HepG2 (cell line): ENCODE measurements around the gene TMEM79. TPM values are rescaled to one million over a fixed set of nuclear protein-coding genes. Genes with fewer than 3 reads are reported as not detected.

Source experiments
- BCL6 ChIP-seq: IDR thresholded peaks from 2 replicates; pipeline ENCODE4 v1.6.1; 2016; ENCODE audit warnings: missing genetic modification reagents, missing compliant biosample characterization
- EED ChIP-seq: sonication (generic); formaldehyde crosslinking; IDR thresholded peaks from 2 replicates; pipeline ENCODE4 v1.5.0; 2020; ENCODE audit warnings: mild to moderate bottlenecking, missing genetic modification reagents
- HNRNPL ChIP-seq: fragments of 200-400 bp; formaldehyde crosslinking; IDR thresholded peaks from 2 replicates; pipeline ENCODE4 v1.6.1; 2017; ENCODE audit warnings: mild to moderate bottlenecking, low read depth, low read length
- KLF9 ChIP-seq: IDR thresholded peaks from 2 replicates; pipeline ENCODE4 v1.6.1; 2016; ENCODE audit warnings: low read depth
- NFATC3 ChIP-seq: sonication (generic); formaldehyde crosslinking; IDR thresholded peaks from 2 replicates; pipeline ENCODE4 v1.5.1; 2020; ENCODE audit warnings: mild to moderate bottlenecking, missing genetic modification reagents
- NFIB ChIP-seq: sonication (generic); formaldehyde crosslinking; IDR thresholded peaks from 2 replicates; pipeline ENCODE4 v1.9.0; 2021; ENCODE audit warnings: missing genetic modification reagents, mild to moderate bottlenecking, borderline replicate concordance
- NR2F2 ChIP-seq: IDR thresholded peaks from 2 replicates; pipeline ENCODE4 v1.6.1; 2012; ENCODE audit warnings: low read depth, inconsistent platforms, borderline replicate concordance
- RFXAP ChIP-seq: sonication (generic); formaldehyde crosslinking; IDR thresholded peaks from 2 replicates; pipeline ENCODE4 v1.4.0; 2020; ENCODE audit warnings: missing genetic modification reagents, borderline replicate concordance
- SIX1 ChIP-seq: sonication (generic); formaldehyde crosslinking; IDR thresholded peaks from 2 replicates; pipeline ENCODE4 v1.4.0; 2020; ENCODE audit warnings: missing genetic modification reagents, borderline replicate concordance
- SNAI1 ChIP-seq: sonication (generic); formaldehyde crosslinking; IDR thresholded peaks from 2 replicates; pipeline ENCODE4 v1.5.0; 2020; ENCODE audit warnings: mild to moderate bottlenecking, missing genetic modification reagents, borderline replicate concordance
- SP2 ChIP-seq: sonication (generic); formaldehyde crosslinking; IDR thresholded peaks from 2 replicates; pipeline ENCODE4 v1.5.1; 2020; ENCODE audit warnings: mild to moderate bottlenecking, missing genetic modification reagents
- TCF12 ChIP-seq, 2 experiments: fragments of 450-650 bp in 1 of 2; sonication (generic) in 1 of 2; formaldehyde crosslinking in 1 of 2; IDR thresholded peaks; 2 replicates each; pipeline versions ENCODE4 v1.6.1 to v1.8.0; 2017 to 2022; ENCODE audit warnings: antibody characterized with exemption in 1 of 2, mild to moderate bottlenecking in 1 of 2, missing genetic modification reagents in 1 of 2, moderate library complexity in 1 of 2
- ZKSCAN5 ChIP-seq: sonication (generic); formaldehyde crosslinking; IDR thresholded peaks from 2 replicates; pipeline ENCODE4 v1.5.1; 2020; ENCODE audit warnings: mild to moderate bottlenecking, missing genetic modification reagents
- ZNF33B ChIP-seq: sonication (generic); formaldehyde crosslinking; IDR thresholded peaks from 2 replicates; pipeline ENCODE4 v1.5.1; 2020; ENCODE audit warnings: mild to moderate bottlenecking, missing genetic modification reagents
- ZNF44 ChIP-seq: sonication (generic); formaldehyde crosslinking; IDR thresholded peaks from 2 replicates; pipeline ENCODE4 v1.5.1; 2020; ENCODE audit warnings: mild to moderate bottlenecking, missing genetic modification reagents
- ZNF709 ChIP-seq: sonication (generic); formaldehyde crosslinking; IDR thresholded peaks from 2 replicates; pipeline ENCODE4 v1.5.0; 2020; ENCODE audit warnings: mild to moderate bottlenecking, missing genetic modification reagents
- ZNF850 ChIP-seq: sonication (generic); formaldehyde crosslinking; conservative IDR thresholded peaks from 2 replicates; pipeline ENCODE4 v1.9.0; 2021; ENCODE audit warnings: mild to moderate bottlenecking, missing genetic modification reagents
- polyA plus RNA-seq, 8 experiments: library from polyadenylated mRNA; depleted of rRNA in 3 of 8; stranded (reverse) in 7 of 8; unstranded in 1 of 8; fragments of >200 nt; fragmentation: Illumina TruSeq in 4 of 8; extraction: Trizol in 4 of 8; gene quantifications; 2 replicates each; pipeline versions ENCODE4 v1.2.1 to v1.2.3, GENCODE V29; 2011 to 2016; ENCODE audit warnings: low read depth in 4 of 8, missing spikeins in 1 of 8, mixed read lengths in 1 of 8; ENCODE audit not compliant: insufficient read depth in 1 of 8
- total RNA-seq, 5 experiments: library from RNA; depleted of rRNA; stranded (reverse); fragments of >200 nt; fragmentation: Illumina TruSeq; extraction: Trizol; gene quantifications; 2 replicates each; pipeline ENCODE4 v1.2.3, GENCODE V29; 2016; ENCODE audit warnings: low read depth in 1 of 5
- TF ChIP-seq, protein P1 (sequence below): sonication (generic); formaldehyde crosslinking; IDR thresholded peaks from 2 replicates; pipeline ENCODE4; 2020; ENCODE audit warnings: missing genetic modification reagents, mild to moderate bottlenecking, borderline replicate concordance
- TF ChIP-seq, protein P2 (sequence below): sonication (generic); formaldehyde crosslinking; IDR thresholded peaks from 2 replicates; pipeline ENCODE4 v1.4.0; 2020; ENCODE audit warnings: low read depth, mild to moderate bottlenecking, missing genetic modification reagents
- TF ChIP-seq, protein P3 (sequence below): sonication (generic); formaldehyde crosslinking; conservative IDR thresholded peaks from 2 replicates; pipeline ENCODE4 v1.8.1; 2023; ENCODE audit warnings: missing genetic modification reagents
- TF ChIP-seq, protein P4 (sequence below): sonication (generic); formaldehyde crosslinking; IDR thresholded peaks from 2 replicates; pipeline ENCODE4 v1.4.0; 2020; ENCODE audit warnings: missing genetic modification reagents, mild to moderate bottlenecking, borderline replicate concordance

The TMEM79 gene
- total and polyA plus RNA-seq, 2 of the 13 experiments (the other 11 are each of a cell fraction or from before 2014, with no cell fraction given): 1.2 to 1.9 TPM

DNA sequence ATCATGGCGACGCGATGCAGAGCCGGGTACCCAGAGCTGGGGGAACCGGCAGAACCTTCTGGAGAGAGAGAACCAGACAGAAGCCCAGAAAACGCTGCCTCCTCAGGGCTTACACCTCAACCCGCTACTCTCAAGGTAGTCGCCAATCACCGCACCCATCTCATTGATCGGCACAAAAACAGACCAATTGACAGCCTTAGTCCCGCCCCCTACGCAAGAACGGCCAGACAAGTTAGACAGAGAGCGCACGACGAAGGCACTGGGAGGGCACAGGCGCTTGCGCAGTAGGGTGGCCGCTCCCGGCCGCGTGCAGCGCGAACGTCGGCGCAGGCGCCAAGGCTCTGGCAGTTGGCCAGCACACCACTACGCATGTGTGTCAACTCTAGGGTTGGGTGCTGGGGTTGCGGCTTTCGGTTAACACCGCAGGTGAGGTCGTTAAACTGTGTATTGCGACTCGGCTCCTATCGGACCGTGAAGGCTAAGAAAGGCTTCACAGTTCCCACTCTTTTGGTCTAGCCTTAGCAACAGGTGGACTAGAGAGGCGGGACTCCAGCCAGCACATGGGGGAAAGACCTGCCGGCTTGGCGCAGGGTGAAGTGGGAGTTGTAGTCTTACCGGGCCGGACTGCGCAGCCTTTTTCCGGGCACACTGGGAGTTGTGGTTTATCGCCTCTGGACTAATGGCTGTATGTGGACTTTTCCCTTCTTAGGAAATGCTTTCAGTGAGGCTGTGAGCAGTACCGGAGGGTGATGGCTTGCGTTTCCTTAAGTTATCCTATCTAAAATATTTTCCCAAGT is 54.3 kb downstream of the TMEM79 start, which contains the start of the genes CCT3 and TSACC (continued):
- TF ChIP-seq, protein P1, sequence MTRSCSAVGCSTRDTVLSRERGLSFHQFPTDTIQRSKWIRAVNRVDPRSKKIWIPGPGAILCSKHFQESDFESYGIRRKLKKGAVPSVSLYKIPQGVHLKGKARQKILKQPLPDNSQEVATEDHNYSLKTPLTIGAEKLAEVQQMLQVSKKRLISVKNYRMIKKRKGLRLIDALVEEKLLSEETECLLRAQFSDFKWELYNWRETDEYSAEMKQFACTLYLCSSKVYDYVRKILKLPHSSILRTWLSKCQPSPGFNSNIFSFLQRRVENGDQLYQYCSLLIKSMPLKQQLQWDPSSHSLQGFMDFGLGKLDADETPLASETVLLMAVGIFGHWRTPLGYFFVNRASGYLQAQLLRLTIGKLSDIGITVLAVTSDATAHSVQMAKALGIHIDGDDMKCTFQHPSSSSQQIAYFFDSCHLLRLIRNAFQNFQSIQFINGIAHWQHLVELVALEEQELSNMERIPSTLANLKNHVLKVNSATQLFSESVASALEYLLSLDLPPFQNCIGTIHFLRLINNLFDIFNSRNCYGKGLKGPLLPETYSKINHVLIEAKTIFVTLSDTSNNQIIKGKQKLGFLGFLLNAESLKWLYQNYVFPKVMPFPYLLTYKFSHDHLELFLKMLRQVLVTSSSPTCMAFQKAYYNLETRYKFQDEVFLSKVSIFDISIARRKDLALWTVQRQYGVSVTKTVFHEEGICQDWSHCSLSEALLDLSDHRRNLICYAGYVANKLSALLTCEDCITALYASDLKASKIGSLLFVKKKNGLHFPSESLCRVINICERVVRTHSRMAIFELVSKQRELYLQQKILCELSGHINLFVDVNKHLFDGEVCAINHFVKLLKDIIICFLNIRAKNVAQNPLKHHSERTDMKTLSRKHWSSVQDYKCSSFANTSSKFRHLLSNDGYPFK: peak; percentile 72
- TF ChIP-seq, protein P2, sequence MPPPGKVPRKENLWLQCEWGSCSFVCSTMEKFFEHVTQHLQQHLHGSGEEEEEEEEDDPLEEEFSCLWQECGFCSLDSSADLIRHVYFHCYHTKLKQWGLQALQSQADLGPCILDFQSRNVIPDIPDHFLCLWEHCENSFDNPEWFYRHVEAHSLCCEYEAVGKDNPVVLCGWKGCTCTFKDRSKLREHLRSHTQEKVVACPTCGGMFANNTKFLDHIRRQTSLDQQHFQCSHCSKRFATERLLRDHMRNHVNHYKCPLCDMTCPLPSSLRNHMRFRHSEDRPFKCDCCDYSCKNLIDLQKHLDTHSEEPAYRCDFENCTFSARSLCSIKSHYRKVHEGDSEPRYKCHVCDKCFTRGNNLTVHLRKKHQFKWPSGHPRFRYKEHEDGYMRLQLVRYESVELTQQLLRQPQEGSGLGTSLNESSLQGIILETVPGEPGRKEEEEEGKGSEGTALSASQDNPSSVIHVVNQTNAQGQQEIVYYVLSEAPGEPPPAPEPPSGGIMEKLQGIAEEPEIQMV (CRISPR knock-in tag): no peak
- no peak for TF ChIP-seq TCF12 (IDR thresholded peaks at IDR 0.05)
- no peak for TF ChIP-seq TCF12 (CRISPR knock-in tag; IDR thresholded peaks at IDR 0.05)
- TF ChIP-seq SP2 (CRISPR knock-in tag): peak; percentile 100
- TF ChIP-seq SNAI1 (CRISPR knock-in tag): no peak
- peak; percentile 63; the same call in 1 of the 2 replicates for TF ChIP-seq NFATC3 (CRISPR knock-in tag)
- no peak for TF ChIP-seq HNRNPL
- TF ChIP-seq, protein P3, sequence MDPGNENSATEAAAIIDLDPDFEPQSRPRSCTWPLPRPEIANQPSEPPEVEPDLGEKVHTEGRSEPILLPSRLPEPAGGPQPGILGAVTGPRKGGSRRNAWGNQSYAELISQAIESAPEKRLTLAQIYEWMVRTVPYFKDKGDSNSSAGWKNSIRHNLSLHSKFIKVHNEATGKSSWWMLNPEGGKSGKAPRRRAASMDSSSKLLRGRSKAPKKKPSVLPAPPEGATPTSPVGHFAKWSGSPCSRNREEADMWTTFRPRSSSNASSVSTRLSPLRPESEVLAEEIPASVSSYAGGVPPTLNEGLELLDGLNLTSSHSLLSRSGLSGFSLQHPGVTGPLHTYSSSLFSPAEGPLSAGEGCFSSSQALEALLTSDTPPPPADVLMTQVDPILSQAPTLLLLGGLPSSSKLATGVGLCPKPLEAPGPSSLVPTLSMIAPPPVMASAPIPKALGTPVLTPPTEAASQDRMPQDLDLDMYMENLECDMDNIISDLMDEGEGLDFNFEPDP (CRISPR knock-in tag): no peak
- 0 out of 2 replicates have a peak, but pooled peaks have one; percentile 22 for TF ChIP-seq ZNF33B (CRISPR knock-in tag)
- no peak for TF ChIP-seq SIX1
- TF ChIP-seq NFIB (CRISPR knock-in tag): no peak
- TF ChIP-seq EED (CRISPR knock-in tag): no peak
- TF ChIP-seq ZNF44 (CRISPR knock-in tag): no peak; the same call in none of the 2 replicates
- no peak for TF ChIP-seq BCL6 (CRISPR knock-in tag)
- no peak for TF ChIP-seq KLF9 (CRISPR knock-in tag)
- TF ChIP-seq ZNF850: no peak
- TF ChIP-seq, protein P4, sequence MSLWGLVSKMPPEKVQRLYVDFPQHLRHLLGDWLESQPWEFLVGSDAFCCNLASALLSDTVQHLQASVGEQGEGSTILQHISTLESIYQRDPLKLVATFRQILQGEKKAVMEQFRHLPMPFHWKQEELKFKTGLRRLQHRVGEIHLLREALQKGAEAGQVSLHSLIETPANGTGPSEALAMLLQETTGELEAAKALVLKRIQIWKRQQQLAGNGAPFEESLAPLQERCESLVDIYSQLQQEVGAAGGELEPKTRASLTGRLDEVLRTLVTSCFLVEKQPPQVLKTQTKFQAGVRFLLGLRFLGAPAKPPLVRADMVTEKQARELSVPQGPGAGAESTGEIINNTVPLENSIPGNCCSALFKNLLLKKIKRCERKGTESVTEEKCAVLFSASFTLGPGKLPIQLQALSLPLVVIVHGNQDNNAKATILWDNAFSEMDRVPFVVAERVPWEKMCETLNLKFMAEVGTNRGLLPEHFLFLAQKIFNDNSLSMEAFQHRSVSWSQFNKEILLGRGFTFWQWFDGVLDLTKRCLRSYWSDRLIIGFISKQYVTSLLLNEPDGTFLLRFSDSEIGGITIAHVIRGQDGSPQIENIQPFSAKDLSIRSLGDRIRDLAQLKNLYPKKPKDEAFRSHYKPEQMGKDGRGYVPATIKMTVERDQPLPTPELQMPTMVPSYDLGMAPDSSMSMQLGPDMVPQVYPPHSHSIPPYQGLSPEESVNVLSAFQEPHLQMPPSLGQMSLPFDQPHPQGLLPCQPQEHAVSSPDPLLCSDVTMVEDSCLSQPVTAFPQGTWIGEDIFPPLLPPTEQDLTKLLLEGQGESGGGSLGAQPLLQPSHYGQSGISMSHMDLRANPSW (CRISPR knock-in tag): 0 out of 2 replicates have a peak, but pooled peaks have one; percentile 45
- TF ChIP-seq NR2F2: no peak
- no peak for TF ChIP-seq ZKSCAN5 (CRISPR knock-in tag)
- TF ChIP-seq ZNF709 (CRISPR knock-in tag): peak; percentile 93
- TF ChIP-seq RFXAP: peak; percentile 15; the same call in 1 of the 2 replicates
